Measurements from ENCODE around the gene EIF2A.

DNA sequence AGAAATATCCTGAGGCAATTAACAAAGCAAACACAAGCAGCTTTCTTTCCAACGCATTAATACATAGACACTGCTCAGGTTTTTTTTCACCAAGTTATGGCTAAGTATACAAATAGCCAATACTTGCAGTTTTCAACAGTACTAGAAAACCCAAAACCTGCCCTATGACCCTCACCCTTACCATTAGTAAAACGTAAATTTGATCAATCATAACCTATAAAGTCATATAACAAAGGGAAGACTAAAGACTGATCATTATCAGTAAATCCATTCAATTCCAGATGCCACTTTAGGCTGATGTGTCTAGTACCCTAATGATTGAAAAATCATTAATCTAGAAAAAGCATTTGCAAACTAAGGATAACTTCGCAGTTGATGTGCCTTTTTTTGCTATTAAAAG, 3.5 kb upstream of the EIF2A start:
- no peak for TF ChIP-seq POLR2A (IDR thresholded peaks at IDR 0.05)
- TF ChIP-seq, protein P1, sequence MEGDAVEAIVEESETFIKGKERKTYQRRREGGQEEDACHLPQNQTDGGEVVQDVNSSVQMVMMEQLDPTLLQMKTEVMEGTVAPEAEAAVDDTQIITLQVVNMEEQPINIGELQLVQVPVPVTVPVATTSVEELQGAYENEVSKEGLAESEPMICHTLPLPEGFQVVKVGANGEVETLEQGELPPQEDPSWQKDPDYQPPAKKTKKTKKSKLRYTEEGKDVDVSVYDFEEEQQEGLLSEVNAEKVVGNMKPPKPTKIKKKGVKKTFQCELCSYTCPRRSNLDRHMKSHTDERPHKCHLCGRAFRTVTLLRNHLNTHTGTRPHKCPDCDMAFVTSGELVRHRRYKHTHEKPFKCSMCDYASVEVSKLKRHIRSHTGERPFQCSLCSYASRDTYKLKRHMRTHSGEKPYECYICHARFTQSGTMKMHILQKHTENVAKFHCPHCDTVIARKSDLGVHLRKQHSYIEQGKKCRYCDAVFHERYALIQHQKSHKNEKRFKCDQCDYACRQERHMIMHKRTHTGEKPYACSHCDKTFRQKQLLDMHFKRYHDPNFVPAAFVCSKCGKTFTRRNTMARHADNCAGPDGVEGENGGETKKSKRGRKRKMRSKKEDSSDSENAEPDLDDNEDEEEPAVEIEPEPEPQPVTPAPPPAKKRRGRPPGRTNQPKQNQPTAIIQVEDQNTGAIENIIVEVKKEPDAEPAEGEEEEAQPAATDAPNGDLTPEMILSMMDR (IDR thresholded peaks at IDR 0.05) = no peak
